NCI-H82 (cell line): ENCODE results near the gene SUGCT.
A peak's percentile ranks its signal among the peaks of the same experiment; 100 is the strongest.

Experiments used
- DNase-seq: peaks from one replicate; lab custom pipeline; 2025; lab: John Stamatoyannopoulos, UW

Gene SUGCT

DNA sequence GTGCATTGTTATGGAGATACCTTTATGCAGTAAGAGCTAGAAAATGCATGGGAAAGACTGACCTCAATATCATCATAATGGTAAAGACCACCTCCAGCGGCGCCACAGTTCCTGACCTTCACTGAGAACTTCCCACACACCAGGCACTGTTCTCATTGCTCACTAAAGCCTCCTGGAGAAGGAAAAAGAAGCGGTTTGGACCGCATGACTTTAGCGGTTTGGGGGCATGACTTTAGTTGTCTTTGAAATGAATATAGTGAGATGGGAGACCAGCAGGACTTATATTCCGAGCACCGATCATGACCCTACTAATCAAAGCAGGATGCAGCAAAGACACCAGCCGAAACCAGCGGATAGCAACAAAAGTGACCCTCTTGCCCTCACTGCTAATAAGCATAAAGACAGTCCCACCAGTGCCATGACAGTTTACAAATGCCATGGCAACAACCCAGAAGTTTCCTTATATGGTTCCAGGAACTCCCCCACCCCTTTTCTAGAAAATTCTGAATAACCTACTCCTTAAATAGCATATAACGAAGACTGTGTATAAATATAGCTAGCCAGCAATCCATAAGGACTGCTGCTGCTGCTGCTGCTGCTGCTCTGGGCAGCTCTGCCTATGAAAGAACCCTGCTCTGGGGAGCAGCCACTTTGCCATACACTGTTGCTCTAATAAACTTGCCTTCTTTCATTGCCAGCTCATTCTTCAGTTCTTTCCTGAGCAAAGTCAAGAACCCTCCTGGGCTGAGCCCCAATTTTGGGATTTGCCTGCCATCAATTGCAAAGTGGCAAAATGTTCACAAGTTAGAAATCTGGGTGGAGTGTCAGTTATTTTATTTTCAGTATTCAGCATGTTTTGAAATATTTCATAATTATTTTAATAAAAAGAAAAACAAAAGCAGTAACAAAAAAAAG lies 694.1 kb downstream of the SUGCT start:
- DNase-seq: no peak

DNA sequence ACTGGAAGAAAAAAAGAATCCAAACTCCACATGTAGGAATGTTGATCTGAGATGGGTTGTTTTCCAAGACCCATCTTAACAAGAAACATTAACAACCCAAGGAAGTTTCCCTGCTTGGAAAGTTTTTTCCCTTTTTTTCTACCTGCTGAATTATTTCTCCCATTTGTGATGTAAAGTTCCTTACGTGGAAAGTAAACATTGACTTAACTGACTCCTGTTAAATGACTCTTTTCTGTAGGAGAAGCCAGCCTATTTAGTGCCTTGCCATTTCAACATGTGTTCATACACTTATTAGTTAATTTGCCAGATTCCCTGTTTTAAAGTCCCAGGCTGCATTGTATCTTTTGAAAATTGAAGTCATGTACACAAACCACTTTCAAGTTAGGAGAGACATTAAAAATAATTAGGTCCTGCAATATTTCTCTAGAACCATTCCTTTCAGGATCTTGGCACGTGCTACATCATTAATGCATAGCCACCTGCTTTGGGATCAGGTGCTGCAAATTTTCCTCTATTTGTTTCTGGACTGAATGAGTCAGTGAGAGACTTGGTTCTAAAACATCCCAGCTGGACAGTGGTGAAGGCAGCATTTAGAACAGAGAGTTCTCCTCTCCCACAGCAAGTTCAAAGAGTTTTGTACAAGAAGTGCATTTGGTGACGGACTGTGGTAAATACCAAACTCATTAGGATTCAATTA lies 698.5 kb downstream of the SUGCT start:
- no peak for DNase-seq

DNA sequence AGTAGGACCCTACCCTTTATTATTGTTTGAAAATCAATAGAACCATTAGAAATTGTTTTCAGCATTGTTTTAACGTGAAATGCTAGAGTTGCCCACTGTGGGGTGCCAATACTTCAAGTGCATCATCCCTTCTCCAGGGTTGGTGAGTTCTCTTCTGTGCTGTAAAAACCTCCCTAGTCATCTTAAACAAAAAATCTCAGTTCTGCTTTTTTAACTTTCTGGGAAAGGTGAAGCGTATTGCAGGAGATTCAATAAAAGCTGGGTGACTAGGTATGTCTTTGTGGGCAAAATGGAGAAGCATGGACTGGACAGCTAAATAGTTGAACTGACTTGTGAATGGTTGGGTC lies 699.1 kb downstream of the SUGCT start:
- DNase-seq: peak; percentile 9

DNA sequence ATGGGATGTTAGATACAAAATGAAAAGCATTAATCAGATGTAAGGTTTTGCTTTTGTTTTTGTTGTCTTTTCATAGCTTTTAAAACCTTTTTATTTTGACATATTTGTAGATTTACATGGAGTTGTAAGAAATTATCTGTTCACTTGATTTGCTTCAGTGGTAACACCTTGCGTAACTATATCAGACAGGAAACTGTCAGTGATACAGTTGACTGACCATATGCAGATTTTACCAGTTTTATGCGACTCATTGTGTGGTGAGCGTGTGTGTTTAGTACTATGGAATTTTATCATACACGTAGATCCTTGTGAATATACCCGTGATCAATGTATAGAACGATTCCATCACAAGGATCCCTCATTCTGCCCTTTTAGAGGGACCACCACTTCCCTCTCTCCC lies 701.4 kb downstream of the SUGCT start:
- DNase-seq: no peak

DNA sequence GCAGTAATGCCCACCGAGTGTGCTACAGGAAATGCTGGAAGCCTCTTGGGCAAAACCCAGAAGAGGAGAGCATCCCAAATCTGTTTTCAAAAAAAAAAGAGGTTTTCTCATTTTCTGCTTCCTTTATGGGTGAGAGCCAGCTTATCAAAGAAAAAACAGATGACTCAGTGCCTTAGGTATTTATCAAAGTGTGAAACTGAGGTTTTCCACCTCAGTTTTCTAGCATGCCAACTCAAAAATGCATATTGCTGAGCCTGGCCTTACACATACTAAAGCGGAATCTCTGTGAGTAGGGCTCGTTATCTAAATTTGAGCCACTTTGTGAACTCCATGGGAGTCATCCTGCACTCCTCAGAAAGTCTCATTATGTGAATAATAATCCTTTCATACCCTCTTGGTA lies 705.1 kb downstream of the SUGCT start:
- DNase-seq: no peak

DNA sequence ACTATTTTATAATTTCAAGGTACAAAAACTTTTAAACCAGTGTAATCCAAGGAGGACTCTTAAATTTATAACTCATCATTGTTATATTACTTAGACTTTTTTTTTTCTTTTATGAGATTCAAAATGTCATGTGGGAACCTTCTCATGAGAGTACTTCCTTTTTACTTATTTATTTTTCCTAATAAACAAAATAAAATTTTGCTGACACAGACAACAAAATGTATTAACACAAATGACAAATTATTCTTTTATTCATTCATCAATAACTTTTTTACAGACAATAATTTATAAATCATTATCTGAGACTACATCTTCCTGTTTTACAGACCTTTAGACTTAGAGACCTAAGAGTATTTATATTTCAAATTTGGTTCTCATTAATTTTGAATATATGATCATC lies 706.2 kb downstream of the SUGCT start:
- DNase-seq: no peak

DNA sequence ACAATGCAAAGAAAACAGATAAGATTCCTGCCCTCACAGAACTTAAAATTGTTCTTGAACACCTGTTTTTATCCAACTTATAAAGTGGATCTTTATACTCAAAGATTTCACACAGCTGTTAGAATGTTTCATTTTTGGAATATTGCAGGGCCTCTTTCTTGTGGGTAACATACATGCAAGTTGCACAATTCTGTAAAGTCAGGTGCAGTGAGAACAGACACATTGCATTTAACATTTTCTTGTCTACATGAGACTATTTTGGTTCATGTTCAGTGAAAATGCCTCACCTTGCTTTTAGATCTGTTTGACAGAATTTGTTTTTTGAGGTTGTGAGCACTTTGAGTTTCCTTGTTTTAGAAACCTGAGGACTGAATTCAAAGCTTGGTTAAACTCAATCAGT lies 707.8 kb downstream of the SUGCT start:
- DNase-seq: no peak

DNA sequence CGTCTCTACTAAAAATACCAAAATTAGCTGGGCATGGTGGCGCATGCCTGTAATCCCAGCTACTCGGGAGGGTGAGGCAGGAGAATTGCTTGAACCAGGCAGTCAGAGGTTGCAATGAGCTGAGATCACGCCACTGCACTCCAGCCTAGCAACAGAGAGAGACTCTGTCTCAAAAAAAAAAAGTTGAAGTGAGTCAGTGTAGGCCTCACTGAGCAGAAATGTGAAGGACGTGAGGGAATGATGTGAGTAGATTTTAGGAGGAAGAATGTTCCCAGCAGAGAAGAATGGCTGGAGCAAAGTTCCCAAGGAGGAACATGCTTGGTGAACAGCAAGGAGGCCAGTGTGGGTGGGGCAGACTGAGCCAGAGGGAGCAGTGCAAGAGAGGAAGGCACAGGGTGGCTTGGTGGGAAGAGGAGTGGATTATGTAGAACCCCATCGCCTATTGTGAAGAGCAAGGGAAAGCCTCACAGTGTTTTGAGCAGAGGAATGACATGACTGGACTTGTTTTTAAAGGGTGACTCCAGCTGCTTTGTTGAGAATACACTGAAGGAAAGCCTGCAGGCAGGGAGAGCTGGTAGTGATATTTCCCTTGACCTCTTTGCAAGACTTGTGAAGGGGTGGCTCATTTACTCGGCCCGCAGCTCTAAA lies 708.7 kb downstream of the SUGCT start:
- DNase-seq: no peak

DNA sequence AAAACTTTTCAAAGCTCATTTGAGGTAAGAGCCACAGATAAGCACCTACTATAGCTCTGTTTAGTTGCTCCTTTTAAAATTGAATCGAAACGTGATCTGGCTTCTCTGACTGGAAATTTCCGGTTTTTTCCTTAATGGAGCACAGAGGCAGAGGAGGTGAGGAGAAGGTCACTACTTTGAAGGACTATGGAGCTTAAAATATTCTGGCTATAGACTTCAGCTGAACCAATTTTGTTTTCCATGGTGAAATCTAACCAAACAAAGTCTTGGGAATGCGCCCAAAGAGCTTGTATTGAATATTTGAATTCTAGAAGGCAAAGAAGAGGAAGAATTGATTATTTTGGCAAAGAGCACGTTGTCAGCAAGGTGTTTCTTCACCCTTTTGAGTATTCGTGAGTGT lies 711.1 kb downstream of the SUGCT start:
- DNase-seq: no peak

DNA sequence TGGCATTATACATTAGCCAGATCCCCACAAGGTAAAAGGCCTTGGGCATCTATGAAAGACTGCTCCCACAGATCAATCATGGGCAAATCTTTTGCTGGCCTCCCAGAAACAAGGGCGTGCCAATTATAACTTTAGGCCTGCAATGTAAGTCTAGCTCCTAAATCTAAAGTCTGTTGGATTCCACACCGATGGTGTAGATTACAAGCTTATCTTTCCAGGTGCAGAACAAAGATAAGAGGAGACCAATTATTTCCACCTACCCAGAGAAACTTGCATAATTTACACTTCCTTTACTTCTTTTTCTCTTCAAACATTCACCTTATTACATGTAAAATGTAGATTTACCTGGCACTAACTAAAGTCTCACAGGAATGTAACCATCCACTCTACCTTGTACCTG lies 713.1 kb downstream of the SUGCT start:
- no peak for DNase-seq

DNA sequence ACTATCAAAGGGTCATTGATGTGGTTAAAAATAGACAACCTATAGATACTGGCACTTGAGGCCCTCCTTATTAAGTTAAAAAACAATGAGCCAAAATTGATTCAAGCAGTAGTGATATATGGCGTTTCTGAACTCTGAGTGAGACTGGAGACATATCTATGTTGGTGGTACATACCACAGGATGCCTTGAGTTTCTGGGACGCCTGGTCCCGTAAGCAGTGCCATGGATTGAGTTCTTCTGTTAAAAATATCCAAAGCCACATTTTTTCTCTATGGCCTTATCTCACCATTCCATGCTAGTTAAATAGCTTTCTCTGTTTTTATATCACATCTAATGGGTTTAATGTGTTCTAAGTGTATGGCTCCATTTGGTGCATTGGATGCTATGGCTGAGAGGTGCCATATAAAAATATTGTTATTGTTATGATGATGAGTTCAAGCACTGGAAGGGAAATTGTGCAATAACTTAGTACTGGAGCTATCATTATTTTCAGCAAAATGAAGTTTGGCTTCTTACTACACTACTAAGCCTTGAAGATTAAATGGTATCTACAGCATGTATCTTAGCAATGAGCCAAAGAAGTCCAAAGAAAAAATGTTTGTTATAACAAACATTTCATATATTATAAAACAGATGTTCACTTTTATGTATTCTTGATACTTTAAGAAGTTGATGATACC lies 713.9 kb downstream of the SUGCT start:
- no peak for DNase-seq

DNA sequence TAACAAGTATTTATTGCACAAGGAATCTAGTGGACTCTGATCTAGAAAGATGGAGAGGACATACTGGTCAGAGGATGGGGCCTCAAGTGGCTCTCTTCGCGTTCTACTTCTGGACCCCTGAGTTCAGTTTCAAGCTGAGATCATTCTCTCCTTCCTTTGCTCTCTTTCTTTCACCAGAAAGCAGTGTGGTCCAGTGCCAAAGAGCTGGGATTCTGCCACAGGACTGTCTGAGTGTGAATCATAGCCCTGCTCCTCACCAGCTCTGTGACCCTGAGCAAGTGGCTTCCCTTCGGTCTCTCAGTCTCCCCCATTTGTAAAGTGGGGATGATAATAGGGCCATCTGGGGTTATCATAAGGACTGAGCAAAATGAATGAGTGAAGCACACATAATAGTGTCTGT lies 715.2 kb downstream of the SUGCT start:
- no peak for DNase-seq

DNA sequence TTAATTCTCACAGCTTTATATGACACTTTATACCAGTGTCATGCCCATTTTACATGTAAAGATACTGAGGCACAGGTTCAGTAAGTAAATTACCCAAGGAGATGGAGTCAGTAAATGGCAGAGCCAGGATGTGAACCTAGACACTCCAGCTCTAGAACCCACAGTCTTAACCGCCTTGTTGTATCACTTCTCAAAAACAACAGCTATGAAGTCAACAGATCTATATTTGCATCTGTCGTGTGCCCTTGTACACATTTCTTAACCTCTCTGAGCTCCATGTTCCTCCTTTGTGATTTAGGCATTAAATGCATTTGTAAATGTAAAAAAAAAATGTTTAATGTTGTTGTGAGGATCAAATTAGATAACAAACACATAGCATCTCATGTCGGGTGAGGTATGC lies 716.2 kb downstream of the SUGCT start:
- no peak for DNase-seq

DNA sequence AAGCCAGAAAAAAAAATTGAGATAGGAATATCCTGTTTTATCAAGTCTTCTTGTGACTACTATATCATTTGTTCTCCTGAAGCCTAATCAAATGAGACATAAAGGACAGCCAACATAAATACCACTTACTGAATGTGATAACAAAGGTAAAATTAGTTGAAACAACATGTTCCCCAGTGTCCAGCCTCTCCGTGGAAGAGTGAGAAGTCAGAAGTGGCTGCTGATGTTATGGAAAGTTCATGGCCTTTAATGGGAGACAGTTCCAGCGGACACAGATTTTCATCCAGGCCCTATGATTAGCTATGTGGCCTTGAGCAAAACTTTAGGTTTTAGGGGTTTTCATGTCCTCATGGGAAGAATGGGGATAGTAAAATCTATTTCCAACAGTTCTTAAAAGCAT lies 724.3 kb downstream of the SUGCT start:
- no peak for DNase-seq

DNA sequence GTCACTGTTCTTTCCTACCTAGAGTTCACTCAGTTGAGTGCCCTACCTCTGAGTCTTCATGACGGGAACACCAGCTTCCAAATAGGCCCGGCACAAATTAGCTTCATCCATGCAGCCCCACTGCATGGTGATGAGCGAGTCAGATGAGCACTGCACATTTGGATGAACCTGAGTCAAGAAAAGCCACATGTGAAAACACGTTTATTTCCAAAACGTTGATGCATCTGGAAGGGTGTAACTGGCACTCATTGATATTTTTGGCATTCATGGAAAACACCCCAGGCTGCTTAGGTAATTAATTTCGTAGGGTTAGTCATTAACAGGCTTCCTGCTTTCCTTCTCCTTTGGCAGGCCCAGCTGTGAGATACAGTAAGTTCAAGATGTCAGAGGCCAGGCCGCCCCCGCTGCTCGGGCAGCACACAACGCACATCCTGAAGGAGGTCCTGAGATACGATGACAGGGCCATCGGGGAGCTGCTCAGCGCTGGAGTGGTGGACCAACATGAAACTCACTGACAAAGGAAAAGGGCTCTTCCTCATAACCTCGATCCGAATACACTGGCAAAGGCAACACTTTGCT lies 725.2 kb downstream of the SUGCT start:
- no peak for DNase-seq

DNA sequence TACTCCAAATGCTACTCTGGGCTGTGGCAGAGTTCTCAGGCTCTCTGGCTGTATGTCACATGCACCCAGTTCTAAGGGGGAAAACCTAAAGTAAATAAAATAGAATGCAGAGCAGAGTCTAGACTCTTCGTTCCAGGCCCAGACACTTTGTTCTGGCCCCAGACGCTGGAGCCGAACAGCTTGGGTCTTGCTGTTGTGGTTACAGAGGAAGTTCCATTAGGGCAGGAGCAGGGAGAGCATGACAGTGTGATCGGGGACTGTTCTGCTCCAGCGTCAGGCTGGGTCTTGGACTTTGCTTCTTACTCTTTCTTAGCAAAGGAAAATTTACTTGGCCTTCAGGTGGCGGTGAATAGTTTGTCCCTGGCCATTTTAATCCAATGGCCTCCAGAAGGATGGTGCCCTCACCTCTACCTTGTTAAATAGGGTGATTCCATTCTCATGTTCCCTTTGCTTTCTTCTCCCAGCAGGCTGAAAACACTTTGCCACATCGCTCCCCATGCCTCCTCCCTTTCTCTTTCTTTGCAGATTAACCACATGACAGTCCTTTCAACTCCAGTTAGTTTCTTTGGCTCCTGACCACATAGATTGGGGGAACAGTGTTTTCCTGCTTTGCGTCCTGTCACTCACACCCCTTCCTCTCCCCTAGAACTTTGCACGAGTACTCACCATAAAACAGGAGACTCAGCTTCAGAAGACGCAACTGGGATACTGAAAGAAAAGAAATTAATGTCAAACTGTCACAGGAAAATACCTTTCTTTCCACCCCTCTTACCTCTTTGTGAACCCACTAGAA lies 730.8 kb downstream of the SUGCT start:
- DNase-seq: no peak

DNA sequence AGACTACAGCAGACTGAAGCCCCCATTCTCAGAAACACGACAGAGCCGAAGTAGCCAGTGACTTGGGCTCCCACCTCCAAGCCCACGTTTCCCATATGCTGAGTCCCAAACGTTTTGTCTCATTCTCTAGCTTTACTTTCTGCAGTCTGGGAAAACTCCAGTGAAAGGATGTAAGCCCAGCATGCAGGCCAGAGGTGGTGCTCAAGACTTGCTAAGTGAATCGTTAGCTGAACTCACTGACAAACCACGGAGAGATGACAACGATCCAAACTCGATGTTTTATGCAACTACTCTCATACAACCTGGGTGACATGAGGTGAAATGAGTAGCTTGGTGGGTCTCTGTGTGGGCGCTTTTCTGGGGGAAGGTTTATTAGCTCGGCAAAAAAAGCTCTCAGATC lies 731.8 kb downstream of the SUGCT start:
- no peak for DNase-seq

DNA sequence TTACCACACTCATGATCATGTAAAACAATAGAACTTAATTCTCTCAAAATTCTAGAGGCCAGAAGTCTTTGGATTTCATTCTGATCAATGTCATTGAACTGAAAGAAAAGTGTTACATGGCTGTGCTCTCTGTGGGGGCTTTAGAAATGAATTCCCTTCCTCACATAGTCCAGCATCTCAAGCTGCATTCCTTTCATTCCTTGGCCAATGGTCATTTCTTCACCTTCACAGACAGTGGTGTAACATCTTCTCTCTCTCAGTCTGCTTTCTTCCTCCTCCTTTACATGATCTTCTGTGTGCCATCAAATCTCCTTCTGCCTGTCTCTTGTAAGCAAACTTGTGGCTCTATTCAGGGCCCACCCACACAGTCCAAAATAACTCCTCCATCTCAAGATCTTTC lies 735.3 kb downstream of the SUGCT start:
- DNase-seq: no peak

DNA sequence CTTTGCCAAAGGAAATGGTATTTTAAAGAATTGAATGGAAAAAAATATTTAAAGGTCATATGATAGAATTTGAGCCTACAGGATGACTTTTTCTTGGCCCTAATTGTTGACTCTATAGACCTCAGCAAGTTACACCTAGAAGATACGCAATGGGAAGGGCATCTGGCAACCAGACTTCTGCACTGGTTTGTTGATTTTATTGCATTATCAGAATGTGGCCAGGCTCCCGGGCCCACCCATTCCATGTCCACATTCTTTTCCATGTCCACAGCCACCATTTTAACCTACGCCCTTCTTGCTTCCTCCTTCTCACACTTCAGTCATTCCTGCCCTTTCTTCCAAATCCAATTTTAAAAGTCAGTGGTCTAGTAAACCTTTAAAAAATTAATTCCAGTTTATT lies 738.4 kb downstream of the SUGCT start:
- no peak for DNase-seq

DNA sequence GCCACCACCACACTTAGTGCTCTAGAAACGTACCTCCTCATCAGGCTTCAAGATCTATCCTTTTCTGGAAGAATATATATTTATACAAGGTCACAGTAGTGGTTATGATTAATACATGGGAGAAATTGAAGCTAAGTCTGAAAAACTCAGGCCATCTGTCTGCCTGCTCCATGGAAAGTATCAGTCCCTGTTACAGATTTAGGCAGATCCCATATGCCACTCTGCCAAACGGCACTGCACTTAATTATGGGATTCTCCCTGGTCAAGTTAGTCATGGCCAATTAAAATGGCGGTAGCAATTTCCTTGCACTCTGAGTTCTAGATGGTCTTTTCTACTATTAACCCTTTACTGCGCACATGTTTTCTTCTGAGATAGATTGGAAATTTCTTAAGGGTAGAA lies 740.0 kb downstream of the SUGCT start:
- DNase-seq: peak; percentile 43

DNA sequence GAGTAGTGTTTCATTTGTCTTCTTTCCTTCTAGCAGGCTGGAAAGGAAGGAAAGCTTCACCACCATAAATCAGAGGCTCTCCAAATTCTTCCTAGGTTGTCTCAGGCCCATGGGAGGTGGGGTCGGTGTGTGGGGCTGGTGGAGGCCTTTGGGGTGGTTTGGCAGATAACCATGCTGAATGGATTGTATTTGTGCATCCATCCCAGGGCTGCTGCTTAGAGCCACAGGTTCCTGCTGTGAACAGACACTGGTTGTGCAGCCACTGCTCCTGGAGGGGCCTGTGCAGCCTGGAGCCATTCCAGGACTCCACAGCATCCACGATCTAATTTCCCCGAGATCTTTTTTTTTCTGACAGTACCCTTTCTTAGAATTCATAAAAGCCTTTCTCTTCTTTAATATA lies 741.8 kb downstream of the SUGCT start:
- DNase-seq: no peak
